ENCODE results near the gene TOP1.
A peak's percentile ranks its signal among the peaks of the same experiment; 100 is the strongest.

TOP1 gene

DNA sequence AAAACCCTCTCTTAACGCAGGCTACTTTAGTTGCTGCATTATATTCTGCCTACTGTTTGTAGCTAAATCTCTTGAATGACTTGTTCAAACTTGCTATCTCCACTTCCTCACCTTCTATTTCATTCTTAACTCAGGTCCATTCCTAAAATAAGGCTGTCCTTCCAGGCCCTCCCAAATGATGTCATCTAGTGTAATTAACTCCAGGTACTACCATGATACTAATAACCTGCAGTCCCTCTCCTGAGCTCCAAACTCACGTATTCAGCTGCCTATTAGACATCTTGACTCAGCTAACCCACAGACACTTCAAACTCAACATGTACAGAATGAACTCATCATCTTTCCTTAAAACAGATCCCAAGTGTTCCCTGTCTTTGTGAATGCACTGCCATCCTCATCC lies 10.5 kb upstream of the TOP1 start:
- Histone ChIP-seq H3K4me1 (ENCODE audit: control insufficient read depth, low read length) (peaks cover 27% of the 10 kb centered on the region), H4K20me1 (ENCODE audit: control insufficient read depth, insufficient read depth, low read depth, low read length) (no peaks in the 10 kb centered on the region), H3K9me2 (replicated peaks; ENCODE audit: control insufficient read depth, low read length) (no peaks in the 10 kb centered on the region), H3K79me2 (ENCODE audit: control insufficient read depth, low read length) (no peaks in the 10 kb centered on the region), H3K27me3 (ENCODE audit: control insufficient read depth, low read length) (no peaks in the 10 kb centered on the region), H3K9me3 (ENCODE audit: control insufficient read depth, insufficient read depth, low read length) (no peaks in the 10 kb centered on the region), H3K4me3 (ENCODE audit: low read length) (no peak overlapping the region), H3K27ac (ENCODE audit: low read depth, low read length) (no peak overlapping the region), H3F3A (ENCODE audit: control insufficient read depth, insufficient read depth) (0 out of 2 replicates have a peak, but pooled peaks cover under 1% of the 10 kb centered on the region), H3K4me2 (ENCODE audit: low read length) (no peak overlapping the region), H3K36me3 (ENCODE audit: control insufficient read depth, low read length) (no peaks in the 10 kb centered on the region)
- no peak for TF ChIP-seq EZH2phosphoT487 (IDR thresholded peaks at IDR 0.05; ENCODE audit: borderline replicate concordance, low read length)
- TF ChIP-seq, protein P1, sequence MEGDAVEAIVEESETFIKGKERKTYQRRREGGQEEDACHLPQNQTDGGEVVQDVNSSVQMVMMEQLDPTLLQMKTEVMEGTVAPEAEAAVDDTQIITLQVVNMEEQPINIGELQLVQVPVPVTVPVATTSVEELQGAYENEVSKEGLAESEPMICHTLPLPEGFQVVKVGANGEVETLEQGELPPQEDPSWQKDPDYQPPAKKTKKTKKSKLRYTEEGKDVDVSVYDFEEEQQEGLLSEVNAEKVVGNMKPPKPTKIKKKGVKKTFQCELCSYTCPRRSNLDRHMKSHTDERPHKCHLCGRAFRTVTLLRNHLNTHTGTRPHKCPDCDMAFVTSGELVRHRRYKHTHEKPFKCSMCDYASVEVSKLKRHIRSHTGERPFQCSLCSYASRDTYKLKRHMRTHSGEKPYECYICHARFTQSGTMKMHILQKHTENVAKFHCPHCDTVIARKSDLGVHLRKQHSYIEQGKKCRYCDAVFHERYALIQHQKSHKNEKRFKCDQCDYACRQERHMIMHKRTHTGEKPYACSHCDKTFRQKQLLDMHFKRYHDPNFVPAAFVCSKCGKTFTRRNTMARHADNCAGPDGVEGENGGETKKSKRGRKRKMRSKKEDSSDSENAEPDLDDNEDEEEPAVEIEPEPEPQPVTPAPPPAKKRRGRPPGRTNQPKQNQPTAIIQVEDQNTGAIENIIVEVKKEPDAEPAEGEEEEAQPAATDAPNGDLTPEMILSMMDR (IDR thresholded peaks at IDR 0.05; ENCODE audit: low read depth, low read length, poor library complexity, severe bottlenecking) = no peak

DNA sequence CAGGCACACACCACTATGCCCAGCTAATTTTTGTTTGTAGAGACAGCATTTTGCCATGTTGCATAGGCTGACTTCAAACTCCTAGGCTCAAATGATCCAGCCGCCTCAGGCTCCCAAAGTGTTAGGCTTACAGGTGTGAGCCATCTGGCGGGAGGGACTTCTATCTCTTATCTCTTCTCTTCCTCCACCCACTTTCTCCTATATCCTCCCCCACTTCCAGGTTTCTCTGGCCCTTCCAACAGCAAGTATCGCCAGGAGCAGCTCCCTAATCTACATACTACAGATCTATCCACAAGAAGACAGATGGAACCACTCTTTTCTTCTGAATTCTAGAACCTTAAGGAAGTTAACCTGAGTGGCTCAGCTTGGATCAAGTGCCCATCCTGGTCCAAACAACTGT lies 5.1 kb upstream of the TOP1 start:
- Histone ChIP-seq H3K36me3 (ENCODE audit: control insufficient read depth, low read length) (no peaks in the 10 kb centered on the region), H4K20me1 (ENCODE audit: control insufficient read depth, insufficient read depth, low read depth, low read length) (no peaks in the 10 kb centered on the region), H3K4me1 (ENCODE audit: control insufficient read depth, low read length) (peaks cover 32% of the 10 kb centered on the region), H3F3A (ENCODE audit: control insufficient read depth, insufficient read depth) (no peaks in the 10 kb centered on the region), H3K79me2 (ENCODE audit: control insufficient read depth, low read length) (peaks cover 7% of the 10 kb centered on the region), H3K9me2 (replicated peaks; ENCODE audit: control insufficient read depth, low read length) (no peaks in the 10 kb centered on the region), H3K27ac (ENCODE audit: low read depth, low read length) (no peak overlapping the region), H3K4me3 (ENCODE audit: low read length) (no peak overlapping the region), H3K4me2 (ENCODE audit: low read length) (no peak overlapping the region), H3K27me3 (ENCODE audit: control insufficient read depth, low read length) (no peaks in the 10 kb centered on the region), H3K9me3 (ENCODE audit: control insufficient read depth, insufficient read depth, low read length) (no peaks in the 10 kb centered on the region)
- TF ChIP-seq EZH2phosphoT487 (IDR thresholded peaks at IDR 0.05; ENCODE audit: borderline replicate concordance, low read length) = no peak
- TF ChIP-seq, protein P1 (IDR thresholded peaks at IDR 0.05; ENCODE audit: low read depth, low read length, poor library complexity, severe bottlenecking) = no peak

DNA sequence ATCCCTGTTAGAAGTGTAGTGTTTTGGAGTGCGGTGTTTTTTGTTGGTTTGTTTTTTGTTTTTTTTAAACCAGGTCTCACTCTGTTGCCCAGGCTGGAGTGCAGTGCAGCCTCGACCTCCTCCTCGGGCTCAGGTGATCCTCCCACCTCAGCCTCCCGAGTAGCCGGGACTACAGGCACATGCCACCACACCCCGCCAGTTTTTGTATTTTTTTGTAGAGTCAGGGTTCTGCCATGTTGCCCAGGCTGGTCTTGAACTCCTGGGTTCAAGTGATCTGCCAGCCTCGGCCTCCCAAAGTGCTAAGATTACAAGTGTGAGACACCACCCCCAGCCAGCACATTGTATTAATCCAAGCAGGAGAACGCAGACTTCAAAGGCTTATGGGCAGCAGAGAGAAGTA lies 1.3 kb upstream of the TOP1 start:
- H3K9me2 ChIP-seq (replicated peaks; ENCODE audit: control insufficient read depth, low read length) = no peaks in the 10 kb centered on the region
- no peaks in the 10 kb centered on the region for H3K9me3 ChIP-seq (ENCODE audit: control insufficient read depth, insufficient read depth, low read length)
- H3K79me2 ChIP-seq (ENCODE audit: control insufficient read depth, low read length) = peaks cover 45% of the 10 kb centered on the region
- H3F3A ChIP-seq (ENCODE audit: control insufficient read depth, insufficient read depth) = no peaks in the 10 kb centered on the region
- H3K4me2 ChIP-seq (ENCODE audit: low read length) = peak overlapping the region; percentile 94
- H3K36me3 ChIP-seq (ENCODE audit: control insufficient read depth, low read length) = peaks cover 36% of the 10 kb centered on the region
- H4K20me1 ChIP-seq (ENCODE audit: control insufficient read depth, insufficient read depth, low read depth, low read length) = peaks cover 24% of the 10 kb centered on the region; the same call in 1 of the 2 replicates
- peaks cover 46% of the 10 kb centered on the region for H3K4me1 ChIP-seq (ENCODE audit: control insufficient read depth, low read length)
- TF ChIP-seq, protein P1 (IDR thresholded peaks at IDR 0.05; ENCODE audit: low read depth, low read length, poor library complexity, severe bottlenecking) = no peak
- no peak for TF ChIP-seq EZH2phosphoT487 (IDR thresholded peaks at IDR 0.05; ENCODE audit: borderline replicate concordance, low read length)
- no peak overlapping the region for H3K27ac ChIP-seq (ENCODE audit: low read depth, low read length)
- H3K27me3 ChIP-seq (ENCODE audit: control insufficient read depth, low read length) = no peaks in the 10 kb centered on the region
- H3K4me3 ChIP-seq (ENCODE audit: low read length) = peak overlapping the region; percentile 85
